Stimulated activated effector memory CD8-positive, alpha-beta T cell treated with anti-CD3 and anti-CD28 coated beads, Interleukin-12 subunit alpha, Interleukin-12 subunit beta, amount 100 ng/mL, for 72 hours (primary cell): ENCODE results near the gene ALDH2.
A peak's percentile ranks its signal among the peaks of the same experiment; 100 is the strongest.
"Not testable (repeated sequence)": the region's sequence is repeated elsewhere in the genome, so short reads cannot be mapped to it uniquely, and the experiment has no call there.

Experiments used
- ATAC-seq: fragments of 150-1000 bp; cut with Tn5 transposase; 2 replicates; pipeline ENCODE4 v1.10.0; 2021
- DNase-seq, 2 donors: peaks; one replicate each; pipeline ENCODE4 v3.0.0; 2021 to 2022; ENCODE audit warnings: low spot score in 2 of 2
- H3K27ac Mint-ChIP-seq: one replicate; pipeline ENCODE4 v1.8.0; 2022; ENCODE audit warnings: mild to moderate bottlenecking, mixed read lengths
- H3K36me3 Mint-ChIP-seq: one replicate; pipeline ENCODE4 v1.8.0; 2022; ENCODE audit warnings: mild to moderate bottlenecking, mixed read lengths
- H3K4me1 Mint-ChIP-seq: one replicate; pipeline ENCODE4 v1.8.0; 2022; ENCODE audit warnings: mixed read lengths
- H3K4me3 Mint-ChIP-seq: one replicate; pipeline ENCODE4 v1.8.0; 2022; ENCODE audit warnings: mild to moderate bottlenecking, mixed read lengths
- H3K9me3 Mint-ChIP-seq: one replicate; pipeline ENCODE4 v1.8.0; 2022; ENCODE audit warnings: mixed read lengths

ALDH2 gene

GRCh38 chr12:111753144-111753881 lies 13.4 kb upstream of the ALDH2 start:
- peaks cover 42% of the 10 kb centered on the region for H3K36me3 Mint-ChIP-seq
- ATAC-seq (peak; percentile 23), DNase-seq (no peak)
- H3K27ac Mint-ChIP-seq, result no peak overlapping the region
- H3K4me3 Mint-ChIP-seq, result no peak overlapping the region
- H3K4me1 Mint-ChIP-seq, result peaks cover 12% of the 10 kb centered on the region
- H3K9me3 Mint-ChIP-seq, result no peaks in the 10 kb centered on the region

DNA sequence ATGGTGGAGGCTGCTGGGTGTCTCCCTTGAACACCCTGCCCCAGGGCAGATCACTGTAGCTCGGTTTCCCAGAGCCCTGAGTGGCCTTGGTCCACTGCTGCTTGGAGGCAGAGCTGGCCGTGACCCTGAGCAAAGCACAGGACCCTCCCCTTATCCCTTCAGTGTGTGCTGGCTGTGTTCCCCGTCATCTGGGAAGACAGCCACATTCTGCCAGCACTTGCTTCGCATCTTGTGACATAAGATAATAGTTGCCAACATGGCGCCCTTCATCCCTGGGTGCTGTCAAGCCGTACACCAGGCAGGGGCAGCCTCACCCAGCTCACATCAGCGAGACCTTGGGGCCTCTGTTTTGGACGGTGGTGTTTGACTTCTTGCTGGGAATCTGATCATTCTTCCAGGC lies 12.1 kb upstream of the ALDH2 start:
- no peak overlapping the region for H3K4me3 Mint-ChIP-seq
- no peak overlapping the region for H3K27ac Mint-ChIP-seq
- H3K4me1 Mint-ChIP-seq, result peaks cover 12% of the 10 kb centered on the region
- ATAC-seq, result no peak
- H3K9me3 Mint-ChIP-seq, result no peaks in the 10 kb centered on the region
- no peak for DNase-seq
- H3K36me3 Mint-ChIP-seq, result peaks cover 28% of the 10 kb centered on the region

DNA sequence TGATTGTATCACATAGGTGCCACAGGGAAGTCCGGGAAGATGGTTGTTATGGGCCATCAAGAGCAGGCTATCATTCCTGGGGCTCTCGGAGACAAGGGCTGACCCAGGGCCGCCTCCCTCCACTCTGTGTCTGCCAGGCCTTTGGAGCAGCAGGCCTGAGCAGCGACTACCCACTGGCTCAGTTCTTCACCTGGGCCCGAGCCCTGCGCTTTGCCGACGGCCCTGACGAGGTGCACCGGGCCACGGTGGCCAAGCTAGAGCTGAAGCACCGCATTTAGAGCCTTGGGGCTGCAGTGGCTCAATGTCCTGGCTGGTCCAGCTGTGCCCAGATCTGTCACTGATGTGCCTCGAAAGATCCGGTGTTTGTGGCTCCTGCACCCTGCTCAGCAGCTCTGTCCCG lies 10.5 kb upstream of the ALDH2 start:
- no peak for ATAC-seq

DNA sequence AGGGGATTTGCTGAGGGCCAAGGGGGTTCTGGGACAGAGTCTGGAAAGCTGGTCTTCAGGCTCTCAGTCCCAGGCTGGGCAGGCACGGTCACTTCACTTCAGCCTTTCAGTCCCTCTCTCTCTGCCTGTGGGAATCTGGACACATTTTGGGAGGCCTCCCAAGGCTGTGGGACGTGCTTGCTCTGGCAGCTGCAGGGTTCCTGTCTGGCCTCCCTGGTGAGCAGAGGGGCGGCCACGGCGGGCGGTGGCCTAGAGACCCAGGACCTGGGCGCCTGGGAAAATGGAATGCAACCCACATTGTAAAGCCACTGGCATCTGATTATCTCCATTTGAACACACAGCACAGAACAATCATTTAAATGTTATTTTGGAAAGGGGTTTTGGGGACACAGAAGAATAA lies 10.1 kb upstream of the ALDH2 start:
- DNase-seq (no peak), ATAC-seq (no peak)
- no peak overlapping the region for H3K27ac Mint-ChIP-seq
- peaks cover 16% of the 10 kb centered on the region for H3K36me3 Mint-ChIP-seq
- no peak overlapping the region for H3K4me3 Mint-ChIP-seq
- no peaks in the 10 kb centered on the region for H3K9me3 Mint-ChIP-seq
- peaks cover 12% of the 10 kb centered on the region for H3K4me1 Mint-ChIP-seq

More for the DNA sequence above, 10.5 kb upstream of the ALDH2 start:
- Mint-ChIP-seq H3K9me3 (no peaks in the 10 kb centered on the region), H3K4me3 (no peak overlapping the region), H3K27ac (no peak overlapping the region), H3K4me1 (peaks cover 12% of the 10 kb centered on the region), H3K36me3 (peaks cover 16% of the 10 kb centered on the region)
- no peak for DNase-seq

DNA sequence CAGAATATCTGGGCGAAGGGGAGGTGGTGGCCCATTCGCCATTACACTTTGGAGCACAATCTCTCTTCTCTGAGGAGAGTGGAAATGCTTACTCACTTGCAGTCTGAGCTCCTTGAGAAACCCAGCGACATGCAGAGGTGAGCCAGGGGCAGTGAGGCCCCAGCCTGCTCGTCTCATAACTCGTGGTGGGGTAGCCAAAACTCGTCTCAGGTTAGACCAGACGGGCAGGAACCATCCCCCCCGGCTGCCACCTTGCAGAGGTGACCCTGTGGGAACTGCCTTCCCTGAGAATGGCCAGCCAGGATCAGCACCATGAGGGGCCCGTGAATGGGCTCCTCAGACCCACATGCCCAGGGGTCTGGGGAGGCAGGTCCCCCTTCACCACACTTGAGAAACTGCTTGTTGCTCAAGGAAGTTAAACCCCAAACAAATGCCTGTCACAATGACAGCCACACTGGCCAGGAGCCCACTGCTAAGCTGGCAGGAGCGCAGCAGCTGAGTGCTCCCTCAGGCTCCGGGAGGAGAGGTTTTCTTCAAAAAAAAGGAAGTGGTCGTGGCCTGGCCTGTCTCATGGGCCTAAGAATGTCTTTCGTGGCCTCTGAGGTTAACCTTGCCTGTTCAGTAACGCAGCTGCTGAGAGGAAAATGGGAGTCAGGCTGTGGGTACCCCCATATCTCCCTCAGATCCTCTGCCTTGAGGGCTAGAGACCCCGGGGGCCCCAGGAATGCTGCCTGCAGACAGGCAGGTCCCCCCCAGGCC lies 9.2 kb upstream of the ALDH2 start:
- Mint-ChIP-seq H3K9me3 (no peaks in the 10 kb centered on the region), H3K36me3 (peaks cover 16% of the 10 kb centered on the region), H3K4me3 (no peak overlapping the region), H3K27ac (peak overlapping the region; percentile 29), H3K4me1 (peaks cover 12% of the 10 kb centered on the region)
- DNase-seq (no peak), ATAC-seq (peak; percentile 37)

DNA sequence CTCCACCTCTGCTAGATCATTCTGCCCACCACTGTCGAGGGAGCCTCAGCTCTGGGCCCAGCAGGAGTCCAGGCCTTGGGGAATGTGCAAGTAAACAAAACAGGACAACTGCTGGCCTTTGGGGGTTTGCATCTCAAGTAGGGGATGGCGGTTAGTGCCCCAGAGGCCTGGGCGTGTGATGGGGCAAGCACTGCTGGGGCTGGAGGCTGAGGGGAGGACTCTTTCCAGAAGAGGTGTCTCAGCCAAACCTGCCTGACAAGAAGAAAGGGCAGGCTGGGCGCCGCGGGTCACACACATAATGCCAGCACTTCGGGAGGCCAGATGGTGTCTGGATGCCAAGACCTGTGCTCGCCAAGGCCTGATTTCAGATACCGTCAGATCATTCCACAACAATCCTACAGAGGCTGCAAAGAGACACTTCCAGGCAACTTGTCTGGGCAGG lies 8.6 kb upstream of the ALDH2 start:
- Mint-ChIP-seq H3K4me3 (no peak overlapping the region), H3K4me1 (peaks cover 12% of the 10 kb centered on the region), H3K36me3 (peaks cover 10% of the 10 kb centered on the region), H3K9me3 (no peaks in the 10 kb centered on the region), H3K27ac (peak overlapping the region; percentile 29)
- DNase-seq (no peak), ATAC-seq (no peak)

DNA sequence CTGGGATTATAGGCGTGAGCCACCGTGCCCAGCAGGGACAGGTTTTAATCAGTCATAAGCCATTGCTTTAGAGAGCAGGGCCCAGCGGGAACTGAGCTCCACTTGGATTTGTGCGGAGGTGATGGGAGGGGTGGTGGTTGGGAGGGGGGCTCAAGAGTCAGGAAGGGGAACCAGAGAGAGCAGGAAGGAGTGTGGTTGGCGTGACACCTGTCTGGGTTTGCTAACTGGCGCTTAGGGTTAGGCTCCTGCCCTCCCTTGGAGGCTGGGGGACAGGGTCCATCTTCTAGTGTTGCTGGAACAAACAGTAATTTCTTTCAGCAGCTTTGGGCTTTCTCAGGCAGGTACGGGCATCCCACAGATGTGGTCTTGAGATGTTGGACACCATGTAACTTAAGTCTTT lies 7.5 kb upstream of the ALDH2 start:
- H3K4me1 Mint-ChIP-seq, result peaks cover 12% of the 10 kb centered on the region
- DNase-seq (no peak), ATAC-seq (no peak)
- no peak overlapping the region for H3K4me3 Mint-ChIP-seq
- H3K36me3 Mint-ChIP-seq, result peaks cover 5% of the 10 kb centered on the region
- no peaks in the 10 kb centered on the region for H3K9me3 Mint-ChIP-seq
- H3K27ac Mint-ChIP-seq, result no peak overlapping the region

DNA sequence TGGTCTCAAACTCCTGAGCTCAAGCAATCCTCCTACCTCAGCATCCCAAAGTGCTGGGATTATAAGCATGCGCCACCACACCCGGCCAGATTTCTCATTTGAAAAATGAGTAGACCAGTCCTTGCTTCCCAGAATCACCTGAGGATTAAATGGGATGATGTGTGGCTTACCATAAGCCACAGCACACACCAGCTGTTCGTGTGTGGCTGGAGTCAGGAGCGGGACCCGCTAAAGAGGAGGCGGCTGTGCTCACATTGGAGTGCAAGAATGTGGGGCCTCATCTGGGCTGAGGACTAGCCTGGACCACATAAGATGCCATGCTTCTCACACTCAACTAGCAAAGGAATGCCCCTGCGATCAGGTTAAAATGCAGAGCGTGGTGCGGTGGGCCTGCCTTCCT lies 6.7 kb upstream of the ALDH2 start:
- DNase-seq (no peak), ATAC-seq (no peak)
- no peaks in the 10 kb centered on the region for H3K9me3 Mint-ChIP-seq
- peaks cover 12% of the 10 kb centered on the region for H3K4me1 Mint-ChIP-seq
- no peak overlapping the region for H3K4me3 Mint-ChIP-seq
- peaks cover 5% of the 10 kb centered on the region for H3K36me3 Mint-ChIP-seq
- no peak overlapping the region for H3K27ac Mint-ChIP-seq

GRCh38 chr12:111761099-111761498 lies 5.6 kb upstream of the ALDH2 start:
- Mint-ChIP-seq H3K27ac (no peak overlapping the region), H3K9me3 (no peaks in the 10 kb centered on the region), H3K4me1 (peaks cover 13% of the 10 kb centered on the region), H3K36me3 (peaks cover 5% of the 10 kb centered on the region), H3K4me3 (no peak overlapping the region)
- ATAC-seq, result no peak
- no peak for DNase-seq

DNA sequence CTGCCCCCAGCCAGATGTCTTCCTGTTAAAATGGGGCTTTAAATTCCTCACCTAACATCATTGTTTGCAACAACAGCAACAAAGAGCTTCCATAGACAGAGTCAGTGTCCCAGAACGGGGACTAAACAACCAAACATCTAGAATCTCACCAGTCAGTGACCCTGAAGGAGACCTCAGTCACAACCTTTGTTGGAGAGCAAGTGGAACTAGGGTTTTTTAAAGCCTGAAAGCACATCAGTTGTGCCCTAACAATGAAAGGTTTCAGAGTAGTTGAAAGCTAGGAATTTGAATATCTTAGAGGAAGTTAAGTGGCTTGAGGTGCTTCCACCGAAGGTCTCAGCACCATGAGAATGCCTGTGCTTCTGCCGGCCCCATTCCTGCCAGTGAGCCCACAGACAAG lies 5.0 kb upstream of the ALDH2 start:
- Mint-ChIP-seq H3K27ac (no peak overlapping the region), H3K36me3 (peaks cover 5% of the 10 kb centered on the region), H3K4me3 (no peak overlapping the region), H3K9me3 (no peaks in the 10 kb centered on the region), H3K4me1 (peaks cover 19% of the 10 kb centered on the region)
- ATAC-seq (no peak), DNase-seq (no peak)

DNA sequence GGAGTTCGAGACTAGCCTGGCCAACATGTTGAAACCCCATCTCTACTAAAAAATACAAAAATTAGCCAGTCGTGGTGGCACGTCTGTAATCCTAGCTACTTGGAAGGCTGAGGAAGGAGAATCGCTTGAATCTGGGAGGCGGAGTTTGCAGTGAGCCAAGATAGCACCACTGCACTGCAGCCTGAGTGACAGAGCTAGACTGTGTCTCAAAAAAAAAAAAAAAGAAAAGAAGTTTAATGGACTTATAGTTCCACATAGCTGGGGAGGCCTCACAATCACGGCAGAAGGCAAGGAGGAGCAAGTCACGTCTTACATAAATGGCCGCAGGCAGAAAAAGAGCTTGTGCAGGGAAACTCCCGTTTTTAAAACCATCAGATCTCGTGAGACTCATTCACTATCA lies 3.2 kb upstream of the ALDH2 start:
- not testable (repeated sequence) for DNase-seq, H3K4me3 Mint-ChIP-seq, H3K36me3 Mint-ChIP-seq, H3K27ac Mint-ChIP-seq, H3K9me3 Mint-ChIP-seq, ATAC-seq
- H3K4me1 Mint-ChIP-seq, result peaks cover 17% of the 10 kb centered on the region

- H3K4me3 Mint-ChIP-seq, result no peak overlapping the region
Measured at GRCh38 chr12:111764120-111764821, 2.5 kb upstream of the ALDH2 start.

DNA sequence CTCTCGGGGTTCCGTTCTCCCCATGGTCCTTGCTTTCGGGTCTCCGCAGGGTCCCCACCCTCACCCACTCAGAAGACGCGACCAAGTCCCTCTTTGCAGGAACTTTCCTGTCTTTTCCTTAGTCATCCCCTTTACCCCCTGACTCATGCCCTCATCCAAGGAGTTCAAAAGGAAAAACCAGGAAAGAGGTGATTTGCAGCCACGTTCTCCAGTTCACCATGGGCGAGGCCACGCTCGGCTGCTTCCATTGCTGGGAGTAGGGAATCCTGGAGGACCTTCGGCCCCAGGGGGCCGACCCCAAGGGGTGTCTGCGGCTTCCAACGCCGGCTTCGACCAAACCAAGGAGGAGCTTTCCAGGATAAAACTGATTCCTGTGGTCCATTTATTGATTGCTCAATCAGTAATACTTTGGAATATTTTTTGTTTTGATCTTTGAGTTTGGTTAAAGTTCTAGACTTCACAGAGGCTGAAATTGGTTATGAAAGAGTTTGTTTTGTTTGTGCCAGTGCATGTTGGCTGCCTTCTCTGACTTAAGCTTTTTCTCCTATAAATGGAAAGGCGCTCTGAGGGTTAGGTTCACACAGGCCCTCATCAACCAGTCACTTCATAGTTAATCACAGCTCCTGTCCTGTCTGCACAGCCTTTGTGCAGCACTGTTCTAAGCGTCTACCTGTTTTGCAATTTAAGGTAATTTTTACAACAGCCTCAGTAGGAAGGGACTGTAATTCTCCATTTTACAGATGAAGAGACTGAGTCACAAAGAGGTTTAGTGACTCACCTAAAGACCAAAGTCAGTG lies 827 bp downstream of the ALDH2 start:
- H3K4me1 Mint-ChIP-seq, result peaks cover 17% of the 10 kb centered on the region
- no peaks in the 10 kb centered on the region for H3K9me3 Mint-ChIP-seq
- DNase-seq, result no peak
- peak overlapping the region; percentile 72 for H3K4me3 Mint-ChIP-seq
- no peak for ATAC-seq
- H3K36me3 Mint-ChIP-seq, result no peaks in the 10 kb centered on the region
- no peak overlapping the region for H3K27ac Mint-ChIP-seq

More at GRCh38 chr12:111764120-111764821, 2.5 kb upstream of the ALDH2 start:
- Mint-ChIP-seq H3K27ac (no peak overlapping the region), H3K36me3 (no peaks in the 10 kb centered on the region), H3K9me3 (no peaks in the 10 kb centered on the region), H3K4me1 (peaks cover 17% of the 10 kb centered on the region)
- ATAC-seq, result peak; percentile 67
- no peak for DNase-seq

DNA sequence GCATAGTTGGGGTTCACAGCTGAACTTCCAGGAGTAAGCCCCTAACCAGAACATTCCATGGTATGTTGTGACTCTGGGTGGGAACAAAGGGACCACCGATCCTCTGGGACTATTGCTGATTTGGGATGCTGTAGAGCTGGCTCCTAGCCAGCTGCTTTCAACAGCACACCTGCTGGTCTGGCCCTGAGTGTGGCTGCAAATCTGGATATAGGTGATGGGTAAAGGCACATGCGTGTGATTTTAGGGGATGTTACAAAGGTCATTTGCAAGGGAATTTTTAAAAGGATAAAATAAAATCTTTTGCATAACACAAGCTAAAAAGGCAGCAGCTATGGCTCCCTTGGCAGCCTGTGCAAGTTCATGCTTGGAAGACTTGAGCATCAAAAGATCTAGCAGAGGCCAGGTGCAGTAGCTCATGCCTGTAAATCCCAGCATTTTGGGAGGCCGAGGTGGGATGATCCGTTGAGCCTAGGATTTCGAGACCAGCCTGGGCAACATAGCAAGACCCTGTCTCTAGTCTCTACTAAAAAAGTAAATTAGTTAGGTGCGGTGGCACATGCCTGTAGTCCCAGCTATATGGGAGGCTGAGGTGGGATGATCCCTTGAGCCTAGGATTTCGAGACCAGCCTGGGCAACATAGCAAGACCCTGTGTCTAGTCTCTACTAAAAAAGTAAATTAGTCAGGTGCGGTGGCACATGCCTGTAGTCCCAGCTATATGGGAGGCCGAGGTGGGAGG lies 1.6 kb downstream of the ALDH2 start:
- H3K36me3 Mint-ChIP-seq, result no peaks in the 10 kb centered on the region
- H3K4me3 Mint-ChIP-seq, result peak overlapping the region; percentile 72
- H3K27ac Mint-ChIP-seq, result no peak overlapping the region
- ATAC-seq (no peak), DNase-seq (no peak)
- no peaks in the 10 kb centered on the region for H3K9me3 Mint-ChIP-seq
- H3K4me1 Mint-ChIP-seq, result peaks cover 17% of the 10 kb centered on the region
